Bone marrow (tissue), 2 donors: ENCODE data around the gene URB2.
"Not testable (repeated sequence)": the region's sequence is repeated elsewhere in the genome, so short reads cannot be mapped to it uniquely, and the experiment has no call there.

Experiments used
- DNase-seq, 2 donors: peaks; one replicate each; lab custom pipeline; 2025; lab: John Stamatoyannopoulos, UW

Gene URB2

GRCh38 chr1:229614701-229615100 is 11.3 kb upstream of the URB2 start:
- DNase-seq: no peak

GRCh38 chr1:229617351-229618100 is 8.5 kb upstream of the URB2 start:
- DNase-seq: no peak

GRCh38 chr1:229619002-229619401 is 7.0 kb upstream of the URB2 start:
- no peak for DNase-seq

GRCh38 chr1:229619614-229620013 is 6.4 kb upstream of the URB2 start:
- no peak for DNase-seq

- DNase-seq: no peak
Observed at GRCh38 chr1:229620876-229621275, 5.2 kb upstream of the URB2 start.

- no peak for DNase-seq
Observed at GRCh38 chr1:229621663-229622062, 4.4 kb upstream of the URB2 start.

- DNase-seq: not testable (repeated sequence)
Observed at GRCh38 chr1:229622641-229623120, 3.4 kb upstream of the URB2 start.

GRCh38 chr1:229623225-229623624 is 2.8 kb upstream of the URB2 start:
- DNase-seq: no peak

- no peak for DNase-seq
Observed at GRCh38 chr1:229623838-229624237, 2.2 kb upstream of the URB2 start.

GRCh38 chr1:229624521-229625070 is 1.5 kb upstream of the URB2 start:
- DNase-seq: no peak

- peak in 1 of 2 donors; percentile 25 for DNase-seq
Observed at GRCh38 chr1:229625071-229625914, 754 bp upstream of the URB2 start.

GRCh38 chr1:229627003-229627402 is 956 bp downstream of the URB2 start:
- DNase-seq: no peak

- DNase-seq: no peak
Observed at GRCh38 chr1:229629261-229629660, 3.2 kb downstream of the URB2 start.

GRCh38 chr1:229631148-229631547 is 5.1 kb downstream of the URB2 start:
- no peak for DNase-seq

- DNase-seq: no peak
Observed at GRCh38 chr1:229631966-229632365, 5.9 kb downstream of the URB2 start.

- no peak for DNase-seq
Observed at GRCh38 chr1:229636042-229636441, 10.0 kb downstream of the URB2 start.

- DNase-seq: no peak
Observed at GRCh38 chr1:229637746-229638145, 11.7 kb downstream of the URB2 start.

GRCh38 chr1:229640455-229640854 is 14.4 kb downstream of the URB2 start:
- DNase-seq: no peak

GRCh38 chr1:229641306-229641705 is 15.3 kb downstream of the URB2 start:
- no peak for DNase-seq

GRCh38 chr1:229642376-229642775 is 16.3 kb downstream of the URB2 start:
- no peak for DNase-seq

- DNase-seq: no peak
Observed at GRCh38 chr1:229642970-229643369, 16.9 kb downstream of the URB2 start.

- no peak for DNase-seq
Observed at GRCh38 chr1:229643996-229644745, 18.1 kb downstream of the URB2 start.
